DMS53 (cell line): Measurements from ENCODE around the gene MIEF1.
A peak's percentile ranks its signal among the peaks of the same experiment; 100 is the strongest.

Experiments used
- DNase-seq: peaks from one replicate; lab custom pipeline; 2025; lab: John Stamatoyannopoulos, UW

Gene MIEF1

GRCh38 chr22:39470451-39471291 is 31.4 kb upstream of the MIEF1 start:
- DNase-seq, result peak; percentile 44

- DNase-seq, result peak; percentile 59
Measured at GRCh38 chr22:39471381-39472141, 30.5 kb upstream of the MIEF1 start.

- peak; percentile 88 for DNase-seq
Measured at GRCh38 chr22:39472570-39473556, 29.2 kb upstream of the MIEF1 start.

GRCh38 chr22:39473851-39474250 is 28.2 kb upstream of the MIEF1 start:
- DNase-seq, result no peak

GRCh38 chr22:39474351-39475111 is 27.6 kb upstream of the MIEF1 start:
- no peak for DNase-seq

DNA sequence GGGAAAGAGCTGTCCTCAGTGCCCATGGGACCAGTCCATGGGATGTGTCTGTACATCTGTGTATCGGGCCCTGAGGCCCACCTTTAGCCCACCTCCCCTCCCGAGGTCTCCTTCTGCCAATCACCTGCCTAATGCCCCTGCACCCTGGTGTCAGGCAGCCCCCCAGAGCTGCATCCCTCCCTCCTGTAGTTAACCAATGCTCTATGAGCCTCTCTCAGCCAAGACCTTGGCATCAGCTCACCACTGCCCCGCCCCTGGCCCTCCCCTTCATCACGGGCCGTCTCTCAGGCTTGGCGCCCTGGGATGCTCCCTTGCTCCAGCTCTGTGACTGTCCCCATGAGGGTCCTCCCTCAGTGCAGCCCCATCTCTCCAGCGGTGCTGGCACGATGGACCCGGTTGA is 26.8 kb upstream of the MIEF1 start:
- no peak for DNase-seq

DNA sequence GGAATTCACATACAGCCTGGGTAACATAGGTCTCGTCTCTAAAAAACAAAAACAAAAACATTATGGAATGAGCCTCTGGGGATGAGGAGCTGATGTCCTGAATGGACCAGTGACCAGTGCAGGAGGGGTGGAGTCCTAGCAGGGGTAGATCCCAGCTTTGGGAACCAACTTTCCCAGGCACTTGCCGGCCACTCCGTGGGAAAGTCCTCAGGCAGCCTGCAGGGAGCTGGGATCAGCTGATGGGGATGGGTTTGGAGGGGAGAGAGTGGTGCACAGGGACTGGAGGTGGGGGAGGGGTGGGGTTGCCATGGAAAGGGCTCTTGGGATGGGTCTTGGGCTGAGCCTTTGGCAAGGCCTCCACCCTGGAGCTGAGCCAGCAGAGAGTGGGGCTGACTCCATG is 26.2 kb upstream of the MIEF1 start:
- no peak for DNase-seq

- DNase-seq, result no peak
Measured at GRCh38 chr22:39476664-39477063, 25.4 kb upstream of the MIEF1 start.

DNA sequence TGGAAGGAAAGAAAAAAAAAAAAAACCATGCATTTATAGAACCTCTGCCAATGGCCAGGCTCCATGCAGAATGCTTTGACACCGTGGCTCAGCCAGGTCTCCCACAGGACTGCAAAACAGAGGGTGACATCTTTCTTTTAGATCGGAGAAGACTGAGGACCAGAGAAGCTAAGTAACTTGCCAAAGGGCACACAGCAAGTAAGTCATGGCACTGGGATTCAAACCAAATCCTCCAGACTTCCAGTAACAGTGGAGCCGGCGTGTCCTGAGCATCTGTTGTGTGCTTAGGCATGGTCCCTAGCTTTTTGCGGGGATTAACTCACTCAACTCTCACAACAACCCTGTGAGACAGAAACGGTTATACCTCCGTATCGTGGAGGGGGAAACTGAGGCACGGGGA is 24.5 kb upstream of the MIEF1 start:
- DNase-seq, result no peak

DNA sequence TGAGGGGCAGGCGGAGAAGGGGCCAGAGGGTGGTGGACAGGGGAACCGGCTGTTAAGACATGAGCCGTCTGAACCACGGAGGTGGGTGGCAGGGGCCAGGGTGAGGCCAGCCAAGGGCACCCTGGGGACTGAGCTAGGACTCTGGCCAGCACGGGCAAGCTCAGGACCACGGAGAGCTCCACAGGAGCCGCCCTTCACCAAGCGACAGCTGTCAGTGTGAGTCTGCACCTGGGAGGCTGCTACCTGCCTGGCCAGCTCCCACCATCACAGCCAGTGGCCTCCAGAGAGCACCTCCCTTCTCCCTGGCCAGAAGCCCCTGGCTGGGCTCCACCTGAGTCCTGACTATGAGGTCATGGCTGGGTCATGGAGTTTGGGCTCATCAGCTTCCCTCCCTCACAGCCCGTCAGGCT is 23.6 kb upstream of the MIEF1 start:
- DNase-seq, result peak; percentile 25

- no peak for DNase-seq
Measured at GRCh38 chr22:39479254-39479653, 22.8 kb upstream of the MIEF1 start.

GRCh38 chr22:39480557-39480956 is 21.5 kb upstream of the MIEF1 start:
- DNase-seq, result no peak

GRCh38 chr22:39481054-39481453 is 21.0 kb upstream of the MIEF1 start:
- DNase-seq, result no peak

DNA sequence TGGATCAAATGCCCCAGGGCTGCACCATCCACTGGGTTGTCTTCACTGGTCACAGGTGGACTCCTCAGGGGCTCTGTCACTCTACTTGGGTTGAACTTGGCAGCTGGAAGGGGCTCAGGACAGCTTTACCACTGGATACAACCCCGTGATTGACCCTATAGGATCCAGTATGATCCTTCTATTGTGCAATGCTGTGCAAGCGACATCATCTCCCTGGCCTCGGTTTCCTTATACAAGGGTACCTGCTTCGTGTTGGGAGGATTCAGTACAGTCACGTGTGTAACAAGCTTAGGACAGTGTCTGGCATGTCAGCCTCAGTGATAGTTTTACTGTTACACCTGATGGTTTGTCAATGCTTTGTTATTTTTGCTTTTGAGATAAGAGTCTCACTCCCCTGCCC is 20.5 kb upstream of the MIEF1 start:
- no peak for DNase-seq

GRCh38 chr22:39482768-39483167 is 19.3 kb upstream of the MIEF1 start:
- DNase-seq, result no peak

DNA sequence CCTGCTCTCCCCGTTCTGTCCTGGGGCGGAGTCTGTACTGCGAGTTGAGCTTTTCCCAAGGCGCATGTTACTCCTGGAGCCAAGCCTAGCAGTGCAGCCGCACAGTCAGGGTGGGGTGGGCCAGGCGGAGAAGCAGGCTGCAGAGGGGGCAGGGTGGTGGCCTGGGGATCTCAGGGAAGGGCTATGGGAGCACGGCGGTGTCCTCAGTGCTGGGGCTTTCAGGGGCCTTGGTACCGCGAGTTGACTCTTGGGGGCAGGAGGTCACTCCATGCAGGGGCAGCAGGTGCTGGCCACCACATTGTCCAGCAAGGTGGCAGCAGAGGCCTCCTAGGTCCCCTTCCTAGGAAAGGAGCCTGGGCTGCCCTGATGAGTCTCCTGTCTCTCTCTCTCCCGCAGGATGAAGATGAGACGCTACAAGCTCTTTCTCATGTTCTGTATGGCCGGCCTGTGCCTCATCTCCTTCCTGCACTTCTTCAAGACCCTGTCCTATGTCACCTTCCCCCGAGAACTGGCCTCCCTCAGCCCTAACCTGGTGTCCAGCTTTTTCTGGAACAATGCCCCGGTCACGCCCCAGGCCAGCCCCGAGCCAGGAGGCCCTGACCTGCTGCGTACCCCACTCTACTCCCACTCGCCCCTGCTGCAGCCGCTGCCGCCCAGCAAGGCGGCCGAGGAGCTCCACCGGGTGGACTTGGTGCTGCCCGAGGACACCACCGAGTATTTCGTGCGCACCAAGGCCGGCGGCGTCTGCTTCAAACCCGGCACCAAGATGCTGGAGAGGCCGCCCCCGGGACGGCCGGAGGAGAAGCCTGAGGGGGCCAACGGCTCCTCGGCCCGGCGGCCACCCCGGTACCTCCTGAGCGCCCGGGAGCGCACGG is 14.9 kb upstream of the MIEF1 start:
- DNase-seq, result no peak

- DNase-seq, result no peak
Measured at GRCh38 chr22:39487826-39488520, 14.1 kb upstream of the MIEF1 start.

DNA sequence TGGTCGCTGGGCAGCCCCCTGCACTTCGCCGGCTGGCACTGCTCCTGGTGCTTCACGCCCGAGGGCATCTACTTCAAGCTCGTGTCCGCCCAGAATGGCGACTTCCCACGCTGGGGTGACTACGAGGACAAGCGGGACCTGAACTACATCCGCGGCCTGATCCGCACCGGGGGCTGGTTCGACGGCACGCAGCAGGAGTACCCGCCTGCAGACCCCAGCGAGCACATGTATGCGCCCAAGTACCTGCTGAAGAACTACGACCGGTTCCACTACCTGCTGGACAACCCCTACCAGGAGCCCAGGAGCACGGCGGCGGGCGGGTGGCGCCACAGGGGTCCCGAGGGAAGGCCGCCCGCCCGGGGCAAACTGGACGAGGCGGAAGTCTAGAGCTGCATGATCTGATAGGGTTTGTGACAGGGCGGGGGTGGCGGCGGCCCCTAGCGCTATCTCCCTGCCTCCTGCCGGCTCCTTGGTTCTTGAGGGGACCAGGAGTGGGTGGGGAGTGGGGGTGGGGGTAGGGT is 13.5 kb upstream of the MIEF1 start:
- no peak for DNase-seq
